B cell (primary cell): ENCODE data around the gene COA7.
"Not testable (repeated sequence)": the region's sequence is repeated elsewhere in the genome, so short reads cannot be mapped to it uniquely, and the experiment has no call there.

ENCODE experiments used
- EZH2 ChIP-seq: IDR thresholded peaks from 2 replicates; pipeline ENCODE4 v1.6.1; 2012; ENCODE audit warnings: borderline replicate concordance, low read depth, mild to moderate bottlenecking, moderate library complexity, low read length; ENCODE audit not compliant: insufficient read depth, poor library complexity, severe bottlenecking
- TF ChIP-seq, protein P1 (sequence below): fragments of 200-600 bp; IDR thresholded peaks from one replicate; pipeline ENCODE4 v1.8.0; 2022; ENCODE audit warnings: antibody characterized with exemption, mild to moderate bottlenecking

GRCh38 chr1:52693351-52693750 is 4.8 kb downstream of the COA7 start:
- TF ChIP-seq, protein P1, sequence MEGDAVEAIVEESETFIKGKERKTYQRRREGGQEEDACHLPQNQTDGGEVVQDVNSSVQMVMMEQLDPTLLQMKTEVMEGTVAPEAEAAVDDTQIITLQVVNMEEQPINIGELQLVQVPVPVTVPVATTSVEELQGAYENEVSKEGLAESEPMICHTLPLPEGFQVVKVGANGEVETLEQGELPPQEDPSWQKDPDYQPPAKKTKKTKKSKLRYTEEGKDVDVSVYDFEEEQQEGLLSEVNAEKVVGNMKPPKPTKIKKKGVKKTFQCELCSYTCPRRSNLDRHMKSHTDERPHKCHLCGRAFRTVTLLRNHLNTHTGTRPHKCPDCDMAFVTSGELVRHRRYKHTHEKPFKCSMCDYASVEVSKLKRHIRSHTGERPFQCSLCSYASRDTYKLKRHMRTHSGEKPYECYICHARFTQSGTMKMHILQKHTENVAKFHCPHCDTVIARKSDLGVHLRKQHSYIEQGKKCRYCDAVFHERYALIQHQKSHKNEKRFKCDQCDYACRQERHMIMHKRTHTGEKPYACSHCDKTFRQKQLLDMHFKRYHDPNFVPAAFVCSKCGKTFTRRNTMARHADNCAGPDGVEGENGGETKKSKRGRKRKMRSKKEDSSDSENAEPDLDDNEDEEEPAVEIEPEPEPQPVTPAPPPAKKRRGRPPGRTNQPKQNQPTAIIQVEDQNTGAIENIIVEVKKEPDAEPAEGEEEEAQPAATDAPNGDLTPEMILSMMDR: not testable (repeated sequence)
- TF ChIP-seq EZH2: not testable (repeated sequence)
